Measurements from ENCODE around the gene TIGD3. TPM values are rescaled to one million over a fixed set of nuclear protein-coding genes. Genes with fewer than 3 reads are reported as not detected.

Gene TIGD3
- total RNA-seq, 1 donor from 2014 or later = not detected

DNA sequence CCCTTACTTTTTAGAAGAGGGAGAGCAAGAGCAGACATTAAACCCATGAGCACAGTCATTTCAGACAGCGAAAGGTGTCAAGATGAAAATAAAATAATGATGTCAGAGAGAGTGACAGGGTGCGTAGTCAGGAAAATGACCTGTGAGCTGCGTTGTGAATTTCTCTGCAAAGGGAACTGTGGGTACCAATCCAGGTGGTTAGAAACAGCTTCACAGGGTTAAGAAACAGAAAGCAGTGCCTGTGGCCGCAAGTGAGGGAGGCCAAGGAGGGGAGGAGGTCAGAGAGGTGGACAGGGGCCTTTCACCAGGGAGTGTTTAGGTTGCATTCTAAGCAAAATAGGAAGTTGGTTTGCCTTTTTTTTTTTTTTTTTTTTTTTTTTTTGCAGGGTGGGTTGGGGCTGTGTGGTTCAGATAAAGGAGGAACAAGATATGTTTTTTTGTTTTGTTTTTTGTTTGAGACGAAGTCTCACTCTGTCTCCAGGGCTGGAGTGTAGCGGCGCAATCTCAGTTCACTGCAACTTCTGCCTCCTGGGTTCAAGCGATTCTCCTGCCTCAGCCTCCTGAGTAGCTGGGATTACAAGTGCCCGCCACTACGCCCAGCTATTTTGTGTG, 7.9 kb downstream of the TIGD3 start:
- intact Hi-C loops (cut with DNase I) = no loop called here
- no peak for DNase-seq (ENCODE audit: low spot score)

DNA sequence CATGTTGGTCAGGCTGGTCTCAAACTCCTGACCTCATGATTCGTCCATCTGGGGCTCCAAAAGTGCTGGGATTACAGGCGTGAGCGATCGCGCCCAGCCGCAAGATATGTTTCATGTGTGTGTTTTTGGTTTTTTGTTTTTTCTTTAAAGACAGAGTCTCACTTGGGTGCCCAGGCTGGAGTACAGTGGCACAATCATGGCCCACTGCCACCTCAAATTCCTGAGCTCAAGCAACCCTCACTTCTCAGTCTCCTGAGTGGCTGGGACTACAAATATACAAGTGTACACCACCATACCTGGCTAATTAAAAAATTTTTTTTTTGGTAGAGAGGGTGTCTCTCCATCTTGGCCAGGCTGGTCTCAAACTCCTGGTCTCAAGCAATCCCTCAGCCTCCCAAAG, 8.4 kb downstream of the TIGD3 start:
- DNase-seq (ENCODE audit: low spot score) = no peak
- intact Hi-C loops (cut with DNase I) = no loop called here

DNA sequence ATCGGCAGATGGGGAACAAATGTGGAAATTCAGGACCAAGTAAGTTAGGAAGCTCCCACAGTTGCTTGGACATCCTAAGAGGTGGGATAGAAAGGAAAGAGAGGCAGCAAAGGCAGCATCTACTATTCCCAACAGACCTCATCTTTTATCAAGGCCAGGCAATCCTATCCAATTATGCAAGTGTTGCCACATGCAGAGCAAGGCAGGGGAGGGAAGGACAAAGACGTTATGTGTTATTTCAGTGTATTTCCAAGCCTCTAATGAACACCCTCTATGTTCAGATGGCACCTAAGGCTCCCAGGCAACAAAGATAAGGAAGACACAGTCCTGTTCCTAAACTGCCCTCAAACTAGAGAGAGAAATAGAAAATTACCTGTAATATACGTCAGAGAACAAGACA, 9.2 kb downstream of the TIGD3 start:
- intact Hi-C loops (cut with DNase I) = no loop called here
- no peak for DNase-seq (ENCODE audit: low spot score)

DNA sequence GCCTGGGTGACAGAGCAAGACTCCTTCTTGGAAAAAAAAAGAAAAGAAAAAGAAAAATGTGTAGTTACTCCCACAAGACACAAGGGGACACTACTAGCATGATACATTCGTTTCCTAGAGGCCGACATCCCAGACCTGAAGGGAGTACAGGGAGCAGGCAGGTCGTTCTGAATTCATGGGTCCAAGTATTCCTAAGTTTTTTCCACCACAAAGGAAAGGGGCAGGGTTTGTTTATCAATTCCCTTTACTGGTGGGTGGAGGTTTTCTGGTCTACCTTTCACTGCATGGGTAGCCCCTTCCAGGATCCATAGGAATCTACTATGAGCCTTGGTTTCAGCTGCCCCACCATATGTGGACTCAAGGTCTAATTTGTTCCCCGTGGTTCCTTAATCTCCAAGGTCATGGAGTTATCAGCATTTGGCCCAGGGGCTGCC, 11.8 kb downstream of the TIGD3 start:
- DNase-seq (ENCODE audit: low spot score) = no peak
- intact Hi-C loops (cut with DNase I) = loop anchor here (1.0 to 5.0 kb wide), 3 partner anchors 51 to 144 kb away; no protein-coding TSS in a partner anchor

DNA sequence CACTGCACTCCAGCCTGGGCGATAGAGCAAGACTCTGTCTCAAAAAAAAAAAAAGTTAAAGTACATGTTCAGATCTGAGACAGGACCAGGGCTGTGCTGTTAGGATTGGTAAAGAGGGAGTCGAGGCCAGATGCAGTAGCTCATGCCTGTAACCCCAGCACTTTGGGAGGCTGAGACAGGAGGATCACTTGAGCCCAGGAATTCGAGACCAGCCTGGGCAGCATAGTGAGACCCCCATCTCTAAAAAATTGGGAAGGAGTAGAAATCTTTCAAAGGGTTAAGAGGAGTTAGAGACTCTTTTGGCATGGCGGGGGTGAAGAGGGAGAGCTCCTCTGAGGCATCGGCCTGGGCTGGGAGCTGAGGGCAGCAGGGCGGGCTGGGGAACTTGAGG, 16.1 kb downstream of the TIGD3 start:
- intact Hi-C loops (cut with DNase I) = no loop called here

DNA sequence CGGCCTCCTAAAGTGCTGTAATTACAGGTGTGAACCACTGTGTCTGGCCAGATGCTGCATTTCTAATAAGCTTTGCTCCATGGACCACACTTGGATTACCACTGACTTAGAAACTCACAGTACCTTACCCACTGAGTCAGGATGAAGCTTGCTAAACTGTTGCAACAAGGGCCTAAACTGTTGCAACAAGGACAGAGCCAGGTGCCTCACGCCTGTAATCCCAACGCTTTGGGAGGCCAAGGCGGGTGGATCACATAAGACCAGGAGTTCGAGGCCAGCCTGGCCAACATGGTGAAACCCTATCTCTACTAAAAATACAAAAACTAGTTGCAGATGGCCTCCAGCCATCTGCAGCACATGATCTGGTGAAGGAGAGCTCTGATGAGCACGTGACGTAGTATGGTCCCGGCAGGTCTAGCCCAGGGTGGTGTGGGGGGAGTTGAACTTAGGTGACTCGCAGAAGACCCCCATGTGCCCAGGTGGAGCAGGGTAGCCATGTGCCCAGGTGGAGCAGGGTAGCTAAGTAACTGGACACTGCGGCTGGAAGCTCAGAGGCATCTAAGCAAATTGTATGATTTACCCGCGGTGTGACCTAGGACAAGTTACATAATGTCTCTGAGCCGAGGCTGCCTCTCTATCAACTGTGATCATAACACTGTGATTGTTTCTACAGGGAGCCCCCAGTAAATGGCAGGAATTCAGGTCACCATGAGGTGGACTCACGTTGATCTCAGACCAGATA, 19.5 kb downstream of the TIGD3 start:
- intact Hi-C loops (cut with DNase I) = no loop called here

More for the DNA sequence above, 16.1 kb downstream of the TIGD3 start:
- no peak for DNase-seq (ENCODE audit: low spot score)

DNA sequence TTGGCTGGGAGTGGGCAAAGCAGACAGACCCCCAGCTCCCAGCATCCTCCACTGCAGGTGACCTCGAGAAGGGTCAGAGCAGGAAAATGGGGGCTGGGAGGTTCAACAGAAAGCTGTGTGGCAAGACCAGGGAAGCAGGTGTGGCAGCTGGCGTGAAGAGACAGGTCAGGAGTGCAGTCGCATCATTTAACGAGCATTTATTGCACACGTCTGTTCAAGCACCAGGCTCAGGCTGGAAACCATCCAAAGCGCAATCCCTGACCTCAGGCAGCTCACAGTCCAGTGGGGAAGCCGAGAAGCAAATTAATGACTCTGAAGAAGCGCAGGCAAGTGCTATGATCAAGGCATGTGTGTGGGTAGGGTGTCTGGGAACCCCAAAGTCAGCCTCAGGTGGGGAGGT, 20.5 kb downstream of the TIGD3 start:
- intact Hi-C loops (cut with DNase I) = no loop called here
- DNase-seq (ENCODE audit: low spot score) = no peak

More for the DNA sequence above, 19.5 kb downstream of the TIGD3 start:
- DNase-seq (ENCODE audit: low spot score) = no peak

DNA sequence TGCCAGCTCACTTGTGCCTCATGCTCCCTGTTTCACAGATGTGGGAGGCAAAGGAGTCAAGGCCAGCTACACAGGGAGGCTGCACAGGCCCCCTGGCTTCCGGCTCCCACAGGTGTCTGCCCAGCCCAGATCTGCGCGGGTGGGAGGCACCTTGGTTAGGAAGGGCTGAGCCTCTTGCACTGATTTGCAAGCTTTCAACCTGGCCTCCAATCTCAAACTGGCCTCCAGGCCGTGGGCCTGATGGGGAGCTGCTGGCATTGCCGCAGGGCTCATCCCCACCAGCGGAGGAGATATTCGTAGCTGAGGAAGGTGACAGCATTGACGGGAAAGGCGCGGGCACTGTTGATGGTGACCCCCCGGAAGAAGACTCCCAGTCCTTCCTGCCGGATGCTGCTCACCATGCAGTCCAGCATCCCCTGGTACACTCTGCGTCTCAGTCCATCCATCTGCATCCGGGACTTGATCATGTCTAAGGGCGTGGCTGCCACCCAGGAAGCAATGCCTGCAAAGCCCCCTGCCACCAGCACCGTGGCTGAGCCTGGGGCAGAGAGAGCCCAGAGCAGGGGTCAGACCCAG, 21.7 kb downstream of the TIGD3 start:
- DNase-seq (ENCODE audit: low spot score) = no peak
- intact Hi-C loops (cut with DNase I) = no loop called here

DNA sequence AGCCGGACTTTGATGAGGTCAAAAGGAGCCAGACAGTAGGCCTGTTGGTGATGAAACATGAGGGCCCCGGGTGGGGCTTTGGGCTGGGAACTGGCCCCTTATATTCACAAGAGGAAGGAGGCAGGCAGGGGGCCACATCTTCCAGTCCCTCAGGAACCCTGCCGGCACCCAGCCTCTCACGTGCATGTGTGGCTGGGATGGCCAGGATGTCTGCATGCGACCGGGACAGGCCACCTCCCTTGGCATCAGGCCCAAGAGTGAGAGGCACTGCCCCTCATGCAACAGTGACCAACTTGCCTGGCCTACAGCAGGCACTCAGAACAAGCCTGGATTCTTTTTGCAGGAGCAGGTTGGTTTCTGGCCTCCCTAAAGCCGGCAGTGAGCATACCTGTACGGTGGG, 22.5 kb downstream of the TIGD3 start:
- intact Hi-C loops (cut with DNase I) = no loop called here
- no peak for DNase-seq (ENCODE audit: low spot score)

DNA sequence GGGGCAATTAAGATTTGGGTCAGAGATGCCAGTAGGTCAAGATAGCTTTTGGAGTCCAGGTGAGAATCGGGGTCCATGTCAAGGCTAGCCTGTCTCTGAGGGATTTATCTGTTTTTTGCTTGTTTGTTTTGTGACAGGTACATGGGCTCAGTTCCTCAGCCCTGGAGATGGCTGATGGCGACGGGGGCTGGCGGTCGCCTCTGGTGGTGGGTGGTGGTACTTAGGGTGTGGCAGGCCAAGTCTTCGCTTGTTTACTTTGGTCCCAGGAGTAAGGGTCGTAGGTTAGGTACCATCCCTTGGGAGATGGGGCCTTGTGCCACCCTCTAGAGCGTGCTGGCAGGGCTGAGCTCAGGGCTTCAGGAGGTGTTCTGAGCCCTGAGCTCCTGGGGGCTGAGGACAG, 23.2 kb downstream of the TIGD3 start:
- intact Hi-C loops (cut with DNase I) = no loop called here
- DNase-seq (ENCODE audit: low spot score) = no peak

- DNase-seq (ENCODE audit: low spot score) = no peak
- intact Hi-C loops (cut with DNase I) = no loop called here
These were observed 23.8 kb downstream of the TIGD3 start for GRCh38 chr11:65378208-65378927.

DNA sequence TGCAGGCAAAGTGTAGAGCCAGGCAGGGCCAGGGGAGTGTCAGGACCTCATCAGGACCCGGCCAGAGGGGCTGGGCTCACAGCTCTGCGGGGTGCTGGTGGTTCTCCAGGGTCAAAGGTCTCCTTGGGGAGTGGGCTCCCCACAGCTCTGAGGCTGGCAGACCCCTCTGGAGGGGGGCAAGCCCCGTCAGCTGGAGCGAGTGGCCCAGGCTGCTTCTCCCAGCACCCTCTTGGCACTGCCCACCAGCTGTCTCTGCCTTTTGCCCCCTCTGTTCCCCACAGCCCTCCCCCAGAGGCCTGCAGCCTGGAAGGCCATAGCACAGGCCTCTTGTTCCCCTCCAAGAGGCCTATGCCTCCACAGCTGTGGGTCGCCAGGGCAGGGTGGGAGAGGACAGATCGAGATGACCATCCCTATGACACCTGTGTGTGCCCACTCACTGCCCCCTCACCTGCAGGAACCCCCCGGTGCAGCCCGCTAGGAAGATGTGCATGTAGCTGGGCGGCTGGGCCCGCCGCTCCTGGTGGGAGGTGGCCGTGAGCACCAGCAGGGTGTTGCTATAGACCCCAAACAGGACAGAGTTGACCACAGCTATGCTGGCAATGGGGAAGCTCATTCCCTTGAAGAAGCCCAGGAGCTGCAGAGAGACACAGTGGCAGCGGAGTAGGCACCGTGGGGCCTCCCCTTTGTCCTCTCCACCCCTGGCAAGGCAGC, 24.5 kb downstream of the TIGD3 start:
- DNase-seq (ENCODE audit: low spot score) = no peak
- intact Hi-C loops (cut with DNase I) = no loop called here

- intact Hi-C loops (cut with DNase I) = loop anchor here (5.0 kb wide), 1 partner anchor 132 kb away; no protein-coding TSS in a partner anchor
- DNase-seq (ENCODE audit: low spot score) = no peak
These were observed 25.3 kb downstream of the TIGD3 start for GRCh38 chr11:65379698-65380459.

- no peak for DNase-seq (ENCODE audit: low spot score)
- intact Hi-C loops (cut with DNase I) = loop anchor here (5.0 kb wide), 1 partner anchor 132 kb away; no protein-coding TSS in a partner anchor
These were observed 26.0 kb downstream of the TIGD3 start for GRCh38 chr11:65380460-65381119.

DNA sequence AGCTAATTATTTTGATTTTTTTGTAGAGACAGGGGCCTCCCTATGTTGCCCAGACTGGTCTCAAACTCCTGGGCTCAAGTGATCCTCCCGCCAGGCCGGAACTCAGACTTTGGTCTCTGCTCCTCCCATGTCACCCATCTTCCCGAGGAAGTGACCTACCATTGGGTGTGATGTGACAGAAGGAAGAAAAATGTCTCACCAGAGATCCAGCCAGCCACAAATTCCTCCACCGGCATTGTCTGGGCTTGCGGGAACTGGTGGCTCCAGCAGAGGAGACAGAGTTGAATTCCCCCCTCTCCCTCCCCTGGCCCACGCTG, 27.1 kb downstream of the TIGD3 start:
- DNase-seq (ENCODE audit: low spot score) = no peak
- intact Hi-C loops (cut with DNase I) = loop anchor here (2.0 to 5.0 kb wide), 2 partner anchors 35 to 131 kb away; no protein-coding TSS in a partner anchor

DNA sequence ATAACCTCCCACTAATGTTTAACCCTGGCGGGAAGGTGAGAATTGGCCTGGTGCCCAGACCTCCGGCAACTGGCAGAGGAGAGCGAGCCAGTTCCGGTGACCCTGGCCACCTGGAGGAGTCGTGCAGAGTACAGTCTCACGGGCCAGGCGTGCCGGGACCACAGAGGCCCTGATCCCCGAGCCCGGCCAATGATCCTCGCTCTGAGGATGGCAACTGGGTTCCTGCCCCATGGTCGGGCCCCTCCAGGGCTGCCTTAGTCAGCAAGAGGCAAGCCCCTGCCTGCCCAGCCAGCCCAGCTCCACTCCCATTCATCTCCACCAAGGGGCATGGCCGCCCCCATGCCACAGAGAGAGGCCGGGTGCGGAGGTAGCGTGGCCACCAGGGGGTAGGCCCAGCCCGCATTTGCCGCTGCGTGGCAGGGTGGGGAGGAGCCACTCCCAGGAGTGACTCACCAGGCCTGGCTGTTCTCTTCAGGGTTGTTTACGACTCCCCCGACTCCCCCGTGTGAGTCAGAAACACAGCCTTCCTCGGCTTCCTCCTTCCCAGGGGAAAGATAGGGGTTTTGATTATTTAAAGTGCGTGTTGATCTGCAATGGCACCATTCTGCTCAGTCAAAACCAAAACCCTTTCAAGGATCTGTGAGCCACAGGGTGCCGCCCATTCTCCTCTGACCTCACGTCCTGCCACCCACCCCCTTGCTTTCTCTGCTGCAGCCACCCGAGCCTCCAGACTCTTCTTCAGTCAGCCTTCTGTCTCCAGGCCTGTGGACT, 27.7 kb downstream of the TIGD3 start, which contains the start of gene SLC25A45:
SLC25A45 (minus strand) TSS at position 614 of the 771 bp plus-strand sequence. CDS start 695 bp downstream, outside the sequence.
- intact Hi-C loops (cut with DNase I) = loop anchor here (2.0 to 5.0 kb wide), 2 partner anchors 35 to 130 kb away; no protein-coding TSS in a partner anchor
- DNase-seq (ENCODE audit: low spot score) = peak; percentile 97

GRCh38 chr11:65382804-65383368, 28.3 kb downstream of the TIGD3 start:
- no peak for DNase-seq (ENCODE audit: low spot score)
- intact Hi-C loops (cut with DNase I) = loop anchor here (2.0 to 5.0 kb wide), 2 partner anchors 34 to 129 kb away; no protein-coding TSS in a partner anchor

Data from cardiac septum (tissue), 1 donor.